NT2/D1 (cell line): ENCODE data around the gene DISC1.
"Not testable (repeated sequence)": the region's sequence is repeated elsewhere in the genome, so short reads cannot be mapped to it uniquely, and the experiment has no call there.

ENCODE experiments used
- DNase-seq: peaks from one replicate; pipeline ENCODE4 v3.0.0-alpha.2; 2011; ENCODE audit warnings: low read depth, low spot score
- H3K27me3 ChIP-seq: 2 replicates; pipeline ENCODE4 v1.6.0; 2011; ENCODE audit warnings: mild to moderate bottlenecking; ENCODE audit not compliant: insufficient read length, insufficient read depth
- H3K36me3 ChIP-seq: 2 replicates; pipeline ENCODE4 v1.6.1; 2011; ENCODE audit warnings: mild to moderate bottlenecking, low read length, mixed read lengths; ENCODE audit not compliant: insufficient read depth, insufficient read length
- H3K4me1 ChIP-seq: 2 replicates; pipeline ENCODE4 v1.5.1; 2011; ENCODE audit not compliant: insufficient read depth, insufficient read length
- H3K4me3 ChIP-seq: 2 replicates; pipeline ENCODE4 v1.5.1; 2011; ENCODE audit warnings: low read depth; ENCODE audit not compliant: insufficient read length
- H3K9ac ChIP-seq: 2 replicates; pipeline ENCODE4 v1.6.0; 2011; ENCODE audit warnings: low read depth; ENCODE audit not compliant: insufficient read length
- H3K9me3 ChIP-seq: 2 replicates; pipeline ENCODE4 v1.5.1; 2011; ENCODE audit warnings: mild to moderate bottlenecking, low read length; ENCODE audit not compliant: insufficient read depth
- SUZ12 ChIP-seq: IDR thresholded peaks from 2 replicates; pipeline ENCODE4 v1.6.1; 2011; ENCODE audit not compliant: insufficient read length, insufficient read depth; ENCODE audit errors: extremely low read depth
- YY1 ChIP-seq: IDR thresholded peaks from 2 replicates; pipeline ENCODE4 v1.6.1; 2011; ENCODE audit not compliant: insufficient read length, insufficient read depth
- ZNF274 ChIP-seq: IDR thresholded peaks from 2 replicates; pipeline ENCODE4 v1.6.1; 2011; ENCODE audit warnings: mild to moderate bottlenecking, low read depth, low read length

The DISC1 gene

DNA sequence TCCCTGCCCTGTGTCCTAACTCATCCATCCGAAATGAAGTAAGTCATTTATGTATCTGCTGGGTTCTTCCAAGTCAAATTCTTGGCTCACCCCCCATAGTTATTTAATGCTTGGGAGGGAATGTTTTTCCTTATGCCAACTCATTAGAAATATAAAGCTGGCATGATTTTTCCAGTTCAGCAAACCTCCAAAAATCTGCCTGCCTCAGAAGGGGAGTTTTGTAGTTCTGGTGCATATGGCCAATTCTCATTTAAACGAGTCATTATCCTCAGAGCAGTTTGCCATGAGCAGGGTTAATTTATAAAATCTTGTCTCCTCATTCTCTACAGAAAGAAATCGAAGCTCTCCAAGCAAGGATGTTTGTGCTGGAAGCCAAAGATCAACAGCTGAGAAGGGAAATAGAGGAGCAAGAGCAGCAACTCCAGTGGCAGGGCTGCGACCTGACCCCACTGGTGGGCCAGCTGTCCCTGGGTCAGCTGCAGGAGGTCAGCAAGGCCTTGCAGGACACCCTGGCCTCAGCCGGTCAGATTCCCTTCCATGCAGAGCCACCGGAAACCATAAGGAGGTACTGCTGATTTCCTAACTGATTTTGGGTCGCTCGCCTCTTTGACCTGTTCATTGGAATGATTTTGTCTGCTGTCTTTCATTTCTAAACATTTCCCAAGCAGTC is 144.1 kb downstream of the DISC1 start:
- H3K4me1 ChIP-seq: peaks cover 4% of the 10 kb centered on the region
- no peak for TF ChIP-seq YY1
- no peak for TF ChIP-seq SUZ12
- TF ChIP-seq ZNF274: no peak
- no peaks in the 10 kb centered on the region for H3K9me3 ChIP-seq
- no peak overlapping the region for H3K4me3 ChIP-seq
- H3K9ac ChIP-seq: no peak overlapping the region
- peaks cover 6% of the 10 kb centered on the region for H3K36me3 ChIP-seq
- no peaks in the 10 kb centered on the region for H3K27me3 ChIP-seq
- no peak for DNase-seq

DNA sequence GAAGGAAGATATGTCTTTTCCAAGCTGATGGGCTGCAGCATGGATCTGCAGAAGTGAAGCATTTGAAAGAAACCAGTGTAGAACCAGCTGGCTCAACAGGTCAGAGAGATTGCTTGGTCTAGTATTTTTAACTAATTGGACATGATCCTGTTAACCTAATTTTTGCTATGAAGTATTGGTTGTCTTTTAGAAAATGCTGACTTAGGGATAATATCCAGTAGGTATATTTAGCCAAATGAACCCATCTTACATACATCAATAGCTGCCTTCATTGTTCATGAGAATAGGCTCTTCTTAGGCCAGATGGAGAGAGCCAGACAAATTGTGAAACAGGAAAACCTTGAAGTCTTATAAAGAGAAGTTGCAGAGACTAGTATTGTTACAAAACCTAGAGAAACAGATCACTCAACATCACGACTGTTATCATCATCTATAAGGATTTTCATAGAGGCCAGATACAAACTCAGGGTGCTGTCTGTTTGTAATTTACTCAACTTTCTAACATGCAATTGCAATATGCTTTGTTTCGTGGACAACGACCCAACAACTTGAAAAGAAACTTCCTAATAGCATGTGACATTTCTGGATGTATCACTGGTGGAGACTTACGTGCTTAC is 148.2 kb downstream of the DISC1 start:
- Histone ChIP-seq H3K27me3 (no peaks in the 10 kb centered on the region), H3K9me3 (no peaks in the 10 kb centered on the region), H3K9ac (no peak overlapping the region), H3K36me3 (peaks cover 6% of the 10 kb centered on the region), H3K4me3 (no peak overlapping the region), H3K4me1 (peaks cover 14% of the 10 kb centered on the region)
- TF ChIP-seq ZNF274: no peak
- TF ChIP-seq YY1: no peak
- no peak for TF ChIP-seq SUZ12
- DNase-seq: no peak

DNA sequence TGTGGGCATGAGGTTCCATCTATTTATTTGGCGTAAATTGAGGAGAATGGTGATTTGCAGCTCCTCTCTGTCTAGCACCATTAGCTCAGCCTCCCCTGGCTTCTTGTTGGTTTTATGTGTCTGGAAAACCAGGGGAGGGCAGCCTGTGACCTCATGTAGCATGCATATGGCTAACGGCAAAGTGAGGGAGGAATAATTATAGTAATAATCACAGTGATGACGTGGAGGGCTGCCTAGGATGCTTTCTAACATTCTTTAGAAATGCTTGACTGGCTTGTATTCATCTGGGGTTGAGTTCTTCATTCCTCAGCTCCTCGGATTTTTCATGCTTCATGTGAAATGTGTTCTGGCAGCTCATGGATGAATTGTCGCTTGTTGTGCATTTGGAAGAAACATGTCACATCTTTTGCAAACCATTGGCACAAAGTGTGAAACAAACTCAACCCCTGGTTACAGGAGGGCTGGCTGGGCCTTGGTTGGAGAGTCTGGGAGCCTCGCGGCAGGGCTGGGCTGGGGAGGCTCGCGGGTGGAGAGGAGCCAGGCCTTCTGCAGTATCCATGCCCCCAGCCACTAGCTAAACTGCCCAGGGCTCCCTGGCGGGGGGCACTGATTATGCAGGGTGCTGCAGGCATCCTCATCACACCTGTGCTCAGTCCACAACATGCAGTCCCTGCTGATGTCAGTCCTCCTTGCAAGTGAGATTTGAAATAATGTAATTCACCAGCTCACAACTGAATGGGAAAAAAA is 149.6 kb downstream of the DISC1 start:
- H3K4me1 ChIP-seq: peaks cover 14% of the 10 kb centered on the region
- H3K4me3 ChIP-seq: no peak overlapping the region
- DNase-seq: no peak
- H3K27me3 ChIP-seq: no peaks in the 10 kb centered on the region
- TF ChIP-seq SUZ12 (no peak), YY1 (no peak), ZNF274 (no peak)
- H3K9me3 ChIP-seq: no peaks in the 10 kb centered on the region
- H3K36me3 ChIP-seq: peaks cover 2% of the 10 kb centered on the region
- H3K9ac ChIP-seq: no peak overlapping the region

DNA sequence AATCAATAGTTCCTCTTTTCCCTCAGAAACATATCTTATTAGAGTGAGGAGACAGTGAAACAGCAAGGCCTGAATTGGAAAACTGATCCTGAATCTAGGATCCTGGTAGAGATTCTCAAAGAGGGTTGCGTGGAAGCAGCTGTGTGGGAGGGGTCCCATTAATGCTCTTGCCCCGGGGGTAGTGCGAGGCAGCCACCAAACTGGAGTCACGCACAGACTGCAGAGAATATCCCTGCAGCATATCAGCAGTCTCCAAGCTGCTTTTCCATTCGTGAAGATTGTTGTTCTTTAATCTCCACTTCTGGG is 150.1 kb downstream of the DISC1 start:
- Histone ChIP-seq H3K9ac (no peak overlapping the region), H3K36me3 (no peaks in the 10 kb centered on the region), H3K4me3 (no peak overlapping the region), H3K27me3 (no peaks in the 10 kb centered on the region), H3K4me1 (peaks cover 14% of the 10 kb centered on the region), H3K9me3 (no peaks in the 10 kb centered on the region)
- TF ChIP-seq SUZ12 (no peak), ZNF274 (no peak), YY1 (no peak)
- DNase-seq: no peak

DNA sequence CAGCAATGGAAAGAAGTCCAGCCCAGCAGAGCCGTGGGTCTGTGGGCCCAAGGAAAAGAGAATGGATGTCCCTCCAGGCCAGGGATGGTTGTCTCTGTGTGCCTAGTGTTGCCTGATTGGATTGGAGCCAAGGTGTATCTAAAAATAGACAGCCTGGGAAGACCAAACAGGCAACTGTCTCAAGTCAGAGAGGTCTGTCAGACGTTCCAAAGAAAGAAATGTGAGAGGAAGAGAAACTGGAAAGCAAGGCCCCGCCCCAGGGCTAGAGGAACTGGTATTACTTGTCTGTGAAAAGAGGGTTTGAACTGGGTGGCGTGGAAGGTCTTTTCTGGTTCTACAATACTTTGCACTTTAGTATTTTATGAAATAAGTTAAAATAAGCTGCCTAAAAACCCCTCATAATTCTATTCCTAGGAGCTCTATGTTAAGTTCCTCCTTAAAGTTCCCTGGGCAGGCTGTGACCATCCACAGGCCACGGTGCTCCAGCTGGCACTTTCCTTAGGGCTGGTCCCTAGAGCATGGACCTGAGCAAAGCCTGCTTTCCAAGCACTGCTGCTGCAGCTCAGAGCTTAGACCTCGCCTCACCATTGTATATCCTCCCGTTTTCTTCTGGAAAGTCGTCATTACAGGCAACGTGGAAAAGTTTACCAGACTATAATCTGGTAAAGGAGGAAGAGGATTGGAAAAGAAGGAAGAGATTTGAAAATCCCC is 151.6 kb downstream of the DISC1 start:
- H3K4me3 ChIP-seq: no peak overlapping the region
- no peaks in the 10 kb centered on the region for H3K9me3 ChIP-seq
- no peak for DNase-seq
- H3K9ac ChIP-seq: no peak overlapping the region
- H3K4me1 ChIP-seq: peaks cover 14% of the 10 kb centered on the region
- no peaks in the 10 kb centered on the region for H3K36me3 ChIP-seq
- no peak for TF ChIP-seq SUZ12
- TF ChIP-seq ZNF274: no peak
- TF ChIP-seq YY1: no peak
- no peaks in the 10 kb centered on the region for H3K27me3 ChIP-seq

DNA sequence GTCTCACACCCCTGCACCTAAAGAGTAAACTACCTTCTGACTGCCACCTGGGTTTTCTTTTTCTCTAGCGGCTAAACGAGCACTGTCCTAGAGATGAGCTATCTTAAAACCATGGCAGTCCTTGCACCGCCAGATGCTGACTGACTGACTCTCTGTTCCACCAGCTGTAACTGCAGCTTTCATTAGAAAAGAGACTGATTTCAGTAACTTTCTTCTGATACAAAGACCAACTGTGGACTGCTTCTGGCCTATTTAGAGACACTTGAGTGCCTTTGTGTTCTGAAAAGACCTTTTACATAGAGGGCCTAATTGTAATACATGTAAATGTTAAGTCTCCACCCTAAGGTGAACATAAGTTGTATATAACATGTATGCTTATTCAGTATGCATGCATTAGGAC is 152.5 kb downstream of the DISC1 start:
- Histone ChIP-seq H3K9me3 (no peaks in the 10 kb centered on the region), H3K4me3 (no peak overlapping the region), H3K27me3 (no peaks in the 10 kb centered on the region), H3K36me3 (no peaks in the 10 kb centered on the region), H3K9ac (no peak overlapping the region), H3K4me1 (peaks cover 14% of the 10 kb centered on the region)
- DNase-seq: no peak
- TF ChIP-seq SUZ12 (no peak), ZNF274 (no peak), YY1 (no peak)

DNA sequence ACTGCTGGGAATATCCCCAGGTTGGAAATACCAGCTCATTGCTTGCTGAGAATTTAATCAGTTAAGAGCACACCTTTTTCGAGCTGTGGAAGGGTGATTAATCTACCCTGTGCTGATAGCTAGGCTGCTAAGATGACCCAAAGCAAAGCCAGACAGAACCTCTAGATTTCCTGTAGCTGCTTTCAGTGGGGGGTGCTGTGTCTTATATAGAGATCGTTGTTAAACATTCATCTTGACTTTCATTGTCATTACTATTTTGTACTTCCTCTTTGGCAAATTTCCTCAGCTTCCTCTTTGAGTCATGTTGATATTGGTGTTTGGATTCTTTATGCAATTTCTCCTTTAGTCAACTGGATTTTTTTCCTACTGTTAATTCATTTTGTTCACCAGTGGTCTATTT is 155.3 kb downstream of the DISC1 start:
- H3K4me1 ChIP-seq: no peaks in the 10 kb centered on the region
- no peaks in the 10 kb centered on the region for H3K27me3 ChIP-seq
- no peak overlapping the region for H3K4me3 ChIP-seq
- no peaks in the 10 kb centered on the region for H3K9me3 ChIP-seq
- no peak overlapping the region for H3K9ac ChIP-seq
- TF ChIP-seq SUZ12 (no peak), YY1 (no peak), ZNF274 (no peak)
- no peaks in the 10 kb centered on the region for H3K36me3 ChIP-seq
- no peak for DNase-seq

DNA sequence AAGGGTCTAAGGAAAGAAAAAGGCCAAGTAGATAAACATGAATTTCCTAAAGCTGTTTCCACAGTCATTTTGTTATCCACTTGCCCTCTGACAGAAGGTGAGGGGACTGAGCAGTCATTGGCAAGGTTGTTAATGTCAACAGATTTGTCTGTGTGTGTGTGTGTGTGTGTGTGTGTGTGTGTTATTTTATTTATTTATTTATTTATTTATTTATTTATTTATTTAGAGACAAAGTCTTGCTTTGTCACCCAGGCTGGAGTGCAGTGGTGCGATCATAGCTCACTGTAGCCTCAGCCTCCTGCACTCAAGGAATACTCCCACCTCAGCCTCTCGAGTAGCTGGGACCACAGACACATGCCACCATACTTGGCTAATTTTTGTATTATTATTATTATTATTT is 158.5 kb downstream of the DISC1 start:
- not testable (repeated sequence) for H3K4me1 ChIP-seq, H3K36me3 ChIP-seq, H3K9ac ChIP-seq, H3K27me3 ChIP-seq, H3K4me3 ChIP-seq, H3K9me3 ChIP-seq, DNase-seq
